HepG2 (cell line): ENCODE measurements around the gene SURF2. TPM values are rescaled to one million over a fixed set of nuclear protein-coding genes. Genes with fewer than 3 reads are reported as not detected.

Experiments
- ATAC-seq: fragments of 200-7000 bp; cut with Tn5 transposase; 3 replicates; pipeline ENCODE4 v1.9.1; 2020; ENCODE audit warnings: mild to moderate bottlenecking, moderate library complexity
- BruUV-seq: library from RNA; stranded (reverse); fragments of 400-500 nt; replicated peaks from 2 replicates; lab custom pipeline; 2021; lab: Mats Ljungman, UMichigan
- CTCF ChIA-PET: fragments of 300-600 bp; formaldehyde crosslinking; extraction: SDS; loops from one replicate; lab custom pipeline; 2021; ENCODE audit warnings: low total read pairs, inconsistent platforms, low intra/inter-chr PET ratio; lab: Yijun Ruan, JAX
- POLR2A ChIA-PET: fragments of 350-600 bp; sonication (Branson Sonifier 250); formaldehyde crosslinking; loops from one replicate; lab custom pipeline; 2020; ENCODE audit warnings: antibody characterized with exemption, inconsistent platforms; lab: Yijun Ruan, JAX
- DNase-seq: peaks from one replicate; pipeline ENCODE4 v3.0.0-alpha.2; 2015; ENCODE audit warnings: low spot score
- FAIRE-seq: peaks from 3 replicates; lab custom pipeline; 2011; peaks lifted over from hg19 to GRCh38; lab: Jason Lieb, UNC
- H2AFZ ChIP-seq: one replicate; pipeline ENCODE4 v1.6.1; 2011; ENCODE audit warnings: low read length, inconsistent platforms
- H3K27ac ChIP-seq: fragments of 300-600 bp; 3 replicates; pipeline ENCODE4 v1.8.0; 2011; ENCODE audit warnings: mixed run types, mild to moderate bottlenecking, mixed read lengths, low read length, inconsistent platforms; ENCODE audit not compliant: insufficient read depth; ENCODE audit errors: extremely low read length
- H3K27me3 ChIP-seq, 2 experiments: fragments of 200-600 bp in 1 of 2; 2 replicates in 1 of 2; 3 replicates in 1 of 2; pipeline versions ENCODE4 v1.6.0 to v1.8.0; 2011; ENCODE audit warnings: low read length in 2 of 2, mild to moderate bottlenecking in 2 of 2, moderate library complexity in 2 of 2, inconsistent platforms in 1 of 2; ENCODE audit not compliant: insufficient read depth in 2 of 2, control insufficient read depth in 1 of 2
- H3K36me3 ChIP-seq, 2 experiments: fragments of 200-600 bp in 1 of 2; replicated peaks in 1 of 2; 2 replicates in 1 of 2; 3 replicates in 1 of 2; pipeline versions ENCODE4 v1.5.1 to v1.8.0; 2011; ENCODE audit warnings: low read length in 2 of 2, inconsistent platforms in 1 of 2; ENCODE audit not compliant: insufficient read depth in 2 of 2, control insufficient read depth in 1 of 2
- H3K4me1 ChIP-seq: 2 replicates; pipeline ENCODE4 v1.5.1; 2012; ENCODE audit warnings: low read length, inconsistent platforms; ENCODE audit not compliant: insufficient read depth
- H3K4me2 ChIP-seq: 2 replicates; pipeline ENCODE4 v1.6.0; 2011; ENCODE audit warnings: low read depth, low read length, inconsistent platforms
- H3K4me3 ChIP-seq, 3 experiments: fragments of 200-600 bp in 1 of 3; sonication (generic), shearing (Covaris generic) in 1 of 3; replicated peaks in 1 of 3; 2 replicates each; pipeline ENCODE4 v1.5.1; 2011 to 2016; ENCODE audit warnings: low read length in 3 of 3, inconsistent platforms in 2 of 3, low read depth in 2 of 3, mild to moderate bottlenecking in 2 of 3, control low read depth in 1 of 3, mixed read lengths in 1 of 3; ENCODE audit not compliant: insufficient read depth in 1 of 3
- H3K79me2 ChIP-seq: one replicate; pipeline ENCODE4 v1.6.1; 2011; ENCODE audit warnings: low read length, inconsistent platforms; ENCODE audit not compliant: insufficient read depth
- H3K9ac ChIP-seq: 2 replicates; pipeline ENCODE4 v1.6.0; 2011; ENCODE audit warnings: mild to moderate bottlenecking, low read depth, low read length, inconsistent platforms; ENCODE audit not compliant: insufficient read depth
- H3K9me3 ChIP-seq: 2 replicates; pipeline ENCODE4 v1.5.1; 2012; ENCODE audit warnings: mild to moderate bottlenecking, low read length
- H4K20me1 ChIP-seq: 2 replicates; pipeline ENCODE4 v1.6.0; 2011; ENCODE audit warnings: inconsistent platforms, mild to moderate bottlenecking, low read length, moderate library complexity; ENCODE audit not compliant: insufficient read depth
- AGO2 ChIP-seq: fragments of 200-400 bp; formaldehyde crosslinking; optimal IDR thresholded peaks from 2 replicates; pipeline ENCODE3; 2017; ENCODE audit warnings: mild to moderate bottlenecking, low read depth, low read length, moderate library complexity
- AKAP8 ChIP-seq: sonication (generic); formaldehyde crosslinking; IDR thresholded peaks from 2 replicates; pipeline ENCODE4 v1.5.1; 2020; ENCODE audit warnings: mild to moderate bottlenecking, missing genetic modification reagents
- ARNTL ChIP-seq: sonication (generic); formaldehyde crosslinking; IDR thresholded peaks from 2 replicates; pipeline ENCODE4 v1.4.0; 2020; ENCODE audit warnings: mild to moderate bottlenecking, missing genetic modification reagents
- CHD4 ChIP-seq: fragments of 200-600 bp; sonication (generic); IDR thresholded peaks from 2 replicates; pipeline ENCODE4 v1.7.0; 2017; ENCODE audit warnings: mild to moderate bottlenecking, low read length, borderline replicate concordance
- EZH2 ChIP-seq: conservative IDR thresholded peaks from 2 replicates; pipeline ENCODE4 v1.6.1; 2012; ENCODE audit warnings: mild to moderate bottlenecking, low read depth, low read length, moderate library complexity
- KDM2A ChIP-seq: sonication (generic); formaldehyde crosslinking; IDR thresholded peaks from 2 replicates; pipeline ENCODE4 v1.4.0; 2020; ENCODE audit warnings: low read depth, missing genetic modification reagents, borderline replicate concordance
- POLR2A ChIP-seq, 2 experiments: IDR thresholded peaks; 2 replicates each; pipeline ENCODE4 v1.6.1; 2011; ENCODE audit warnings: low read depth in 2 of 2, low read length in 2 of 2, mild to moderate bottlenecking in 1 of 2, moderate library complexity in 1 of 2; ENCODE audit not compliant: insufficient read depth in 1 of 2
- POLR2G ChIP-seq: fragments of 200-400 bp; formaldehyde crosslinking; IDR thresholded peaks from 2 replicates; pipeline ENCODE4 v1.6.1; 2018; ENCODE audit warnings: mild to moderate bottlenecking, low read depth, low read length, moderate library complexity
- SMAD9 ChIP-seq: sonication (generic); formaldehyde crosslinking; IDR thresholded peaks from 2 replicates; pipeline ENCODE4 v1.5.1; 2020; ENCODE audit warnings: mild to moderate bottlenecking, missing genetic modification reagents
- TEAD3 ChIP-seq: optimal IDR thresholded peaks from 2 replicates; pipeline ENCODE3; 2016; ENCODE audit warnings: borderline replicate concordance
- ZFP41 ChIP-seq: sonication (generic); formaldehyde crosslinking; IDR thresholded peaks from 2 replicates; pipeline ENCODE4 v1.4.0; 2020; ENCODE audit warnings: mild to moderate bottlenecking, missing genetic modification reagents, borderline replicate concordance
- ZNF768 ChIP-seq: sonication (generic); formaldehyde crosslinking; IDR thresholded peaks from 2 replicates; pipeline ENCODE4 v1.4.0; 2020; ENCODE audit warnings: missing genetic modification reagents
- ZNF773 ChIP-seq: sonication (generic); formaldehyde crosslinking; IDR thresholded peaks from 2 replicates; pipeline ENCODE4 v1.4.0; 2020; ENCODE audit warnings: missing genetic modification reagents, borderline replicate concordance
- ZNF839 ChIP-seq: sonication (generic); formaldehyde crosslinking; IDR thresholded peaks from 2 replicates; pipeline ENCODE4 v1.4.0; 2020; ENCODE audit warnings: missing genetic modification reagents, mild to moderate bottlenecking, borderline replicate concordance
- whole genome bisulfite sequencing: methylation state at CpG from one replicate; pipeline ENCODE4 v1.1.6; 2017; ENCODE audit warnings: low lambda C conversion rate; 5-methylcytosine and 5-hydroxymethylcytosine counted together
- in situ Hi-C: cut with HindIII; loops from 2 replicates; pipeline ENCODE4 v1.10.0; 2017; ENCODE audit warnings: low pct_unique_long_range_greater_than_20kb; ENCODE audit not compliant: extremely low pct_ligation_motif_present
- intact Hi-C: fragments of 100-400 bp; cut with micrococcal nuclease; formaldehyde crosslinking; loops from one replicate; pipeline ENCODE4 v1.10.0; 2022; ENCODE audit not compliant: unreplicated experiment
- polyA plus RNA-seq, 8 experiments: library from polyadenylated mRNA; depleted of rRNA in 3 of 8; stranded (reverse) in 7 of 8; unstranded in 1 of 8; fragments of >200 nt; fragmentation: Illumina TruSeq in 4 of 8; extraction: Trizol in 4 of 8; gene quantifications; 2 replicates each; pipeline versions ENCODE4 v1.2.1 to v1.2.3, GENCODE V29; 2011 to 2016; ENCODE audit warnings: low read depth in 4 of 8, missing spikeins in 1 of 8, mixed read lengths in 1 of 8; ENCODE audit not compliant: insufficient read depth in 1 of 8
- total RNA-seq, 5 experiments: library from RNA; depleted of rRNA; stranded (reverse); fragments of >200 nt; fragmentation: Illumina TruSeq; extraction: Trizol; gene quantifications; 2 replicates each; pipeline ENCODE4 v1.2.3, GENCODE V29; 2016; ENCODE audit warnings: low read depth in 1 of 5
- TF ChIP-seq, protein P1 (sequence below): sonication (generic); formaldehyde crosslinking; IDR thresholded peaks from 2 replicates; pipeline ENCODE4 v1.5.1; 2020; ENCODE audit warnings: missing genetic modification reagents, mild to moderate bottlenecking, borderline replicate concordance
- TF ChIP-seq, protein P2 (sequence below): sonication (generic); formaldehyde crosslinking; IDR thresholded peaks from 2 replicates; pipeline ENCODE4 v1.4.0; 2020; ENCODE audit warnings: missing genetic modification reagents

SURF2 gene
- total and polyA plus RNA-seq, 2 of the 13 experiments (the other 11 are each of a cell fraction or from before 2014, with no cell fraction given) = 6.3 to 13.6 TPM

DNA sequence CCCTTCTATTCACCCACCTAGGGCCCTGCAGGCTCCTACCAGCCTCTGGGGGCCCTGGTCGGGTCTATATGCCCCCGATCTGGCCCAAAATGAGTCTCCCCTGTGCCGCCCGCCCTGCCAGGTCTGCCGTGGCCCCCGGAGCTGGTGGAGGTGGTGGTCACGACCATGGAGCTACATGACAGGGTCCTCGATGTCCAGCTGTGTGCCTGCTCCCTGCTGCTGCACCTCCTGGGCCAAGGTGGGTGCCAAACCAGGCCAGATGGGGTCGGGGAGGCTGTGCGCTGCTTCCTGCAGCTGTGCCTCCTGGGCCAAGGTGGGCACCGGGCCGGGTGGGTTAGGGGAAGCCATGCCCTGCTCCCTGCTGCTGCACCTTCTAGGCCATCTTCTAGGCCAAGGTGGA lies 43.9 kb downstream of the SURF2 start:
- POLR2A ChIA-PET = interaction anchor here (0.6 kb wide), 1 partner anchor 580 kb away, joined by 4 read pairs; no protein-coding TSS in a partner anchor
- in situ Hi-C loops (no loop called here), intact Hi-C loops (no loop called here)
- CTCF ChIA-PET = no interaction called here
- no peak overlapping the region for H3K9ac ChIP-seq
- H3K4me2 ChIP-seq = no peak overlapping the region
- 100% methylated on average over 6 of the region's 12 CpGs for WGBS
- DNase-seq (no peak), ATAC-seq (no peak), FAIRE-seq (no peak)
- TF ChIP-seq ZNF768 (CRISPR knock-in tag) (0 out of 2 replicates have a peak, but pooled peaks have one; percentile 12), POLR2A (IDR thresholded peaks at IDR 0.05; ENCODE audit: insufficient read depth in 1 of 2, low read depth in 2 of 2, low read length in 2 of 2) (peak in 1 of 2 experiments; percentile 38; a peak in 1 of 4 replicates), TEAD3 (no peak), EZH2 (no peak), ARNTL (CRISPR knock-in tag) (no peak), AGO2 (peak; percentile 71), KDM2A (0 out of 2 replicates have a peak, but pooled peaks have one; percentile 7), SMAD9 (CRISPR knock-in tag) (no peak)
- 0 out of 2 replicates have a peak, but pooled peaks cover 4% of the 10 kb centered on the region for H4K20me1 ChIP-seq
- H3K4me3 ChIP-seq = no peak overlapping the region
- H3K36me3 ChIP-seq = peaks cover 3 to 5% of the 10 kb centered on the region in 2 experiments; a peak in 3 of 5 replicates
- BruUV-seq = no TSS peak
- no peaks in the 10 kb centered on the region for H3K27me3 ChIP-seq
- no peak overlapping the region for H2AFZ ChIP-seq
- H3K9me3 ChIP-seq = no peaks in the 10 kb centered on the region
- H3K4me1 ChIP-seq = peaks cover 20% of the 10 kb centered on the region
- no peak overlapping the region for H3K27ac ChIP-seq
- H3K79me2 ChIP-seq = no peaks in the 10 kb centered on the region

DNA sequence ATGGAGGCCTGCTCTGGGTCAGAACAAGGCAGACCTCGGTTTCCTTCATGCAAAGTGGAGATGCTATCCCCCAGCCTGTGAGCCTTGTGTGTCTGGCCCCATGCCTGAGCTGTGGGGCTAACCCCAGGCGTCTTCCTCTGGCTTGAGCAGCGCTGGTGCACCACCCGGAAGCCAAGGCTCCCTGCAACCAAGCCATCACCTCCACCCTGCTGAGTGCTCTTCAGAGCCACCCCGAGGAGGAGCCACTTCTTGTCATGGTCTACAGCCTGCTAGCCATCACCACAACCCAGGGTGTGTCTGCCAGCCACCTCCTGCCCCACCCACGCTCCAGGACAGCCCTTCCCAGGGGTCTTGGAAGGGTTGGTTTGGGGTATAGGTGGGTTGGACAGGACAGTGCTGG lies 45.2 kb downstream of the SURF2 start:
- ChIA-PET POLR2A (no interaction called here), CTCF (no interaction called here)
- intact Hi-C loops = no loop called here
- DNase-seq (no peak), ATAC-seq (no peak), FAIRE-seq (no peak)
- Histone ChIP-seq H3K4me1 (peaks cover 20% of the 10 kb centered on the region), H2AFZ (no peak overlapping the region), H4K20me1 (0 out of 2 replicates have a peak, but pooled peaks cover 4% of the 10 kb centered on the region), H3K27ac (no peak overlapping the region), H3K79me2 (no peaks in the 10 kb centered on the region), H3K4me3 (no peak overlapping the region), H3K36me3 (peaks cover 10 to 16% of the 10 kb centered on the region in 2 experiments; a peak in 4 of 5 replicates), H3K27me3 (no peaks in the 10 kb centered on the region), H3K4me2 (no peak overlapping the region), H3K9me3 (no peaks in the 10 kb centered on the region), H3K9ac (no peak overlapping the region)
- in situ Hi-C loops = no loop called here
- 100% methylated on average over 1 of the region's 6 CpGs for WGBS
- BruUV-seq = no TSS peak
- TF ChIP-seq ZFP41 (CRISPR knock-in tag) = no peak
- TF ChIP-seq ZNF773 (CRISPR knock-in tag) = no peak
- TF ChIP-seq ZNF839 = no peak
- 0 out of 2 replicates have a peak, but pooled peaks have one; percentile 66 for TF ChIP-seq AKAP8 (CRISPR knock-in tag)
- TF ChIP-seq, protein P1, sequence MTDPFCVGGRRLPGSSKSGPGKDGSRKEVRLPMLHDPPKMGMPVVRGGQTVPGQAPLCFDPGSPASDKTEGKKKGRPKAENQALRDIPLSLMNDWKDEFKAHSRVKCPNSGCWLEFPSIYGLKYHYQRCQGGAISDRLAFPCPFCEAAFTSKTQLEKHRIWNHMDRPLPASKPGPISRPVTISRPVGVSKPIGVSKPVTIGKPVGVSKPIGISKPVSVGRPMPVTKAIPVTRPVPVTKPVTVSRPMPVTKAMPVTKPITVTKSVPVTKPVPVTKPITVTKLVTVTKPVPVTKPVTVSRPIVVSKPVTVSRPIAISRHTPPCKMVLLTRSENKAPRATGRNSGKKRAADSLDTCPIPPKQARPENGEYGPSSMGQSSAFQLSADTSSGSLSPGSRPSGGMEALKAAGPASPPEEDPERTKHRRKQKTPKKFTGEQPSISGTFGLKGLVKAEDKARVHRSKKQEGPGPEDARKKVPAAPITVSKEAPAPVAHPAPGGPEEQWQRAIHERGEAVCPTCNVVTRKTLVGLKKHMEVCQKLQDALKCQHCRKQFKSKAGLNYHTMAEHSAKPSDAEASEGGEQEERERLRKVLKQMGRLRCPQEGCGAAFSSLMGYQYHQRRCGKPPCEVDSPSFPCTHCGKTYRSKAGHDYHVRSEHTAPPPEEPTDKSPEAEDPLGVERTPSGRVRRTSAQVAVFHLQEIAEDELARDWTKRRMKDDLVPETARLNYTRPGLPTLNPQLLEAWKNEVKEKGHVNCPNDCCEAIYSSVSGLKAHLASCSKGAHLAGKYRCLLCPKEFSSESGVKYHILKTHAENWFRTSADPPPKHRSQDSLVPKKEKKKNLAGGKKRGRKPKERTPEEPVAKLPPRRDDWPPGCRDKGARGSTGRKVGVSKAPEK (CRISPR knock-in tag) = no peak
- TF ChIP-seq POLR2G = 0 out of 2 replicates have a peak, but pooled peaks have one; percentile 29
- TF ChIP-seq CHD4 = no peak
- TF ChIP-seq, protein P2, sequence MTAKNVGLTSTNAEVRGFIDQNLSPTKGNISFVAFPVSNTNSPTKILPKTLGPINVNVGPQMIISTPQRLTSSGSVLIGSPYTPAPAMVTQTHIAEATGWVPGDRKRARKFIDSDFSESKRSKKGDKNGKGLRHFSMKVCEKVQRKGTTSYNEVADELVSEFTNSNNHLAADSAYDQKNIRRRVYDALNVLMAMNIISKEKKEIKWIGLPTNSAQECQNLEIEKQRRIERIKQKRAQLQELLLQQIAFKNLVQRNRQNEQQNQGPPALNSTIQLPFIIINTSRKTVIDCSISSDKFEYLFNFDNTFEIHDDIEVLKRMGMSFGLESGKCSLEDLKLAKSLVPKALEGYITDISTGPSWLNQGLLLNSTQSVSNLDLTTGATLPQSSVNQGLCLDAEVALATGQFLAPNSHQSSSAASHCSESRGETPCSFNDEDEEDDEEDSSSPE (CRISPR knock-in tag) = no peak
- 0 out of 4 replicates have a peak, but pooled peaks of 1 of the 2 experiments have one; percentile 30 for TF ChIP-seq POLR2A (IDR thresholded peaks at IDR 0.05; ENCODE audit: insufficient read depth in 1 of 2, low read depth in 2 of 2, low read length in 2 of 2)
